Measurements from ENCODE around the gene EVPL.
A peak's percentile ranks its signal among the peaks of the same experiment; 100 is the strongest.

The EVPL gene

DNA sequence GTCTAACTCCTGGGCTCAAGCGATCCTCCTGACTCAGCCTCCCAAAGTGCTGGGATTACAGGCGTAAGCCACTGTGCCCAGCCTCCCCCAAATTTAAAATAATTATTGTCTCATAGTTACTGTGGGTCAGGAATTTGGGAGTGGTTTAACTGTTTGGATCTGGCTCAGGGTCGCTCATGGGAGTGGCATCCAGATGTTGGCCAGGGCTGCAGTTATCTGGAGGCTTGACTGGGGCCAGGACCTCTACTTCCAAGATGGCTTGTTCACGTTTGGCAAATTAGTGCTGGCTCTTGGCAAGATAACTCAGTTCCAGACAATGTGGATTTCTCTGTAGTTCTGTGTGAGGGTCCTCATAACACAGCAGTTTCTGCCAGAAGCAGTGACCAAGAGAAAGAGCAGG is 40.1 kb downstream of the EVPL start:
- Histone ChIP-seq H3K4me3 (ENCODE audit: control insufficient read depth in 1 of 7, extremely low read depth in 1 of 7, insufficient read depth in 4 of 7, low read depth in 2 of 7, low read length in 6 of 7) (no peak overlapping the region), H3K9me3 (ENCODE audit: control extremely low read depth in 1 of 5, control insufficient read depth in 4 of 5, insufficient read depth in 2 of 5, low read depth in 1 of 5, low read length in 4 of 5) (no peaks in the 10 kb centered on the region), H3K36me3 (ENCODE audit: control insufficient read depth in 4 of 4, insufficient read depth in 4 of 4, low read length in 3 of 4) (peaks cover 0 to 13% (median 4%) of the 10 kb centered on the region in 4 experiments), H3K27ac (ENCODE audit: insufficient read depth in 1 of 2, low read depth in 1 of 2, low read length in 2 of 2, poor library complexity in 1 of 2, severe bottlenecking in 2 of 2) (no peak overlapping the region), H3K27me3 (replicated peaks in 2 of 5; ENCODE audit: control insufficient read depth in 4 of 5, insufficient read depth in 5 of 5, low read length in 4 of 5) (no peaks in the 10 kb centered on the region), H3K4me1 (ENCODE audit: control extremely low read depth in 1 of 4, control insufficient read depth in 4 of 4, insufficient read depth in 4 of 4, low read length in 3 of 4) (peaks cover 0 to 6% (median 0%) of the 10 kb centered on the region in 4 experiments)
- ChIA-PET POLR2A (no interaction called here), CTCF (no interaction called here)
- DNase-seq, result no peak
- 83% methylated on average over 2 of the region's 4 CpGs for WGBS (ENCODE audit: insufficient coverage)

DNA sequence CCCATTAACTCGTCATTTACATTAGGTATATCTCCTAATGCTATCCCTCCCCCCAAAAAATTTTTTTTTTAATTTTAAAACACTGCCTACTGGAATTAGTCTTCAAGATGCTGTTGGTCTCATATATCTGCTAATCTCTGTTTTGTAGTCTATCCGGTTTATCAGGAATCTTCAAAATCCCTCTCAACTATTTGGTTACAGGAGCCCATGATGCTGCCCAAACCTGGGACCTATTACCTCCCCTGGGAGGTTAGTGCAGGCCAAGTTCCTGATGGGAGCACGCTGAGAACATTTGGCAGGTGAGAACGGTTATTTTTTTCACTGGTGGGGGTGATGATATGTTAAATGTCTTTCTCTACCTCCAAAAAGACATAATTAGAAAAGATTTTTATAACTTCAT is 41.1 kb downstream of the EVPL start:
- Histone ChIP-seq H3K27me3 (replicated peaks in 2 of 5; ENCODE audit: control insufficient read depth in 4 of 5, insufficient read depth in 5 of 5, low read length in 4 of 5) (no peaks in the 10 kb centered on the region), H3K4me1 (ENCODE audit: control extremely low read depth in 1 of 4, control insufficient read depth in 4 of 4, insufficient read depth in 4 of 4, low read length in 3 of 4) (peaks cover 0 to 7% (median 0%) of the 10 kb centered on the region in 4 experiments), H3K36me3 (ENCODE audit: control insufficient read depth in 4 of 4, insufficient read depth in 4 of 4, low read length in 3 of 4) (peaks cover 0 to 5% (median 1%) of the 10 kb centered on the region in 4 experiments), H3K9me3 (ENCODE audit: control extremely low read depth in 1 of 5, control insufficient read depth in 4 of 5, insufficient read depth in 2 of 5, low read depth in 1 of 5, low read length in 4 of 5) (no peaks in the 10 kb centered on the region), H3K27ac (ENCODE audit: insufficient read depth in 1 of 2, low read depth in 1 of 2, low read length in 2 of 2, poor library complexity in 1 of 2, severe bottlenecking in 2 of 2) (no peak overlapping the region), H3K4me3 (ENCODE audit: control insufficient read depth in 1 of 7, extremely low read depth in 1 of 7, insufficient read depth in 4 of 7, low read depth in 2 of 7, low read length in 6 of 7) (no peak overlapping the region)
- no peak for DNase-seq
- POLR2A ChIA-PET, result no interaction called here
- WGBS (ENCODE audit: insufficient coverage), result 100% methylated on average over 1 of the region's 4 CpGs
- CTCF ChIA-PET, result no interaction called here

DNA sequence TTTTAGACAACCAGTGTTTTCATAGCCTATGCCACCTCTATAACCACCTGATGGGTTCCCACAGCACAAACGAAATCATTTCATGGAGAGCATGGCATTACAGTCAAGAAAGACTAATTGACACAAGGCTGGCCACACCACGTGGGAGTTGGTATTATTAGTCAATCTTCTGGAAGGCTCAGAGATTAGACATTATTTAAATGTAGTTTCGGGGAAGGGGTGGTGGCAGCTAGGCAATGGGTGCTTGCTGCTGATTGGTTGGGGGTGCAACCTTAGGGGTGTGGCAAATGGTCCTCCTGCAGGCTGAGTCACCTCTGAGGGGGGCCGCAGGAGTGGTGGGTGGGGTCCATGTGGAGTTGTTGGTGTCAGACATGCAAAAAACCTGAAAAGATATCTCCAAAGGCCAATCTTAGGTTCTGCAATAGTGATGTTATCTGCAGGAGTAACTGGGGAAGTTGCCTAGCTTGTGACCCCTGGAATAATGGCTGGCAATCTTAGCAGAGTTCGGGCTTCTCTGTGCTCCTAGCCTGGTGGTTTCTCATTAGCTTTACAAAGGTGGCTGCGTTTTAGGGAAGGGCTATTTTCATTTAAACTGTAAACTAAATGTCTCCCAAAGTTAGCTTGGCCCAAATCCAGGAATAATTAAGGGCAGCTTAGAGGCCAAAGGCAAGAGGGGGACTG is 43.5 kb downstream of the EVPL start:
- POLR2A ChIA-PET, result interaction anchor here (0.6 kb wide), 1 partner anchor 964 kb away, joined by 3 read pairs; no protein-coding TSS in a partner anchor
- no peak overlapping the region for H3K4me3 ChIP-seq (ENCODE audit: control insufficient read depth in 1 of 7, extremely low read depth in 1 of 7, insufficient read depth in 4 of 7, low read depth in 2 of 7, low read length in 6 of 7)
- H3K9me3 ChIP-seq (ENCODE audit: control extremely low read depth in 1 of 5, control insufficient read depth in 4 of 5, insufficient read depth in 2 of 5, low read depth in 1 of 5, low read length in 4 of 5), result no peaks in the 10 kb centered on the region
- DNase-seq, result peak in 2 of 3 donors; percentile 35 to 45
- CTCF ChIA-PET, result interaction anchor here (1.1 to 1.7 kb wide), 4 partner anchors 15 to 51 kb away, joined by 3 to 11 read pairs (median 4); partner anchors contain the start of gene CDK3
- H3K27me3 ChIP-seq (replicated peaks in 2 of 5; ENCODE audit: control insufficient read depth in 4 of 5, insufficient read depth in 5 of 5, low read length in 4 of 5), result no peaks in the 10 kb centered on the region
- H3K27ac ChIP-seq (ENCODE audit: insufficient read depth in 1 of 2, low read depth in 1 of 2, low read length in 2 of 2, poor library complexity in 1 of 2, severe bottlenecking in 2 of 2), result no peak overlapping the region
- peaks cover 0 to 21% (median 13%) of the 10 kb centered on the region in 4 experiments for H3K4me1 ChIP-seq (ENCODE audit: control extremely low read depth in 1 of 4, control insufficient read depth in 4 of 4, insufficient read depth in 4 of 4, low read length in 3 of 4)
- WGBS (ENCODE audit: insufficient coverage), result 85% methylated on average over 4 of the region's 6 CpGs
- H3K36me3 ChIP-seq (ENCODE audit: control insufficient read depth in 4 of 4, insufficient read depth in 4 of 4, low read length in 3 of 4), result peaks cover 0 to 5% (median 1%) of the 10 kb centered on the region in 4 experiments

DNA sequence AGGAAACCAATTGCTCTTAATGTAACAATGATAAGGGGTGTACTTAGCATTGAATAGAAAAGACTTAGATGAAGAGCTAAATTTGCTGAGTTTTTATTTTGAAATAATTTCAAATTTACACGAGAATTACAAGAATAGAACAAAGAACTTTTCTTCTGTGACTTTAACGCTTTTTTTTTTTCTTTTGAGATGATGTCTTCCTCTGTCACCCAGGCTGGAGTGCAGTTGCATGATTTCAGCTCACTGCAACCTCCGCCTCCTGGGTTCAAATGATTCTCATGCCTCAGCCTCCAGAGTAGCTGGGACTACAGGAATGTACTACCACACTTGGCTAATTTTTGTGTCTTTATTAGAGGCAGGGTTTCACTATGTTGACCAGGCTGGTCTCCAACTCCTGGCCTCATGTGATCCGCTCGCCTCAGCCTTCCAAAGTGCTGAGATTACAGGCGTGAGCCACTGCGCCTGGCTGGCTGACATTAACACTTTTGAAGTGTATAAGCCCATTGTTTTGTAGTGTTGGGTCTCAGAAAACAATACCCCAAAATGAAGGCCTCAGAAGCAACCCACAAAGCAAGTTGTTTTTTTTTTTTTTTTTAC is 46.0 kb downstream of the EVPL start:
- CTCF ChIA-PET, result interaction anchor here (0.9 to 1.9 kb wide), 3 partner anchors 23 to 84 kb away, joined by 3 to 5 read pairs (median 4); no protein-coding TSS in a partner anchor
- Histone ChIP-seq H3K4me3 (ENCODE audit: control insufficient read depth in 1 of 7, extremely low read depth in 1 of 7, insufficient read depth in 4 of 7, low read depth in 2 of 7, low read length in 6 of 7) (no peak overlapping the region), H3K36me3 (ENCODE audit: control insufficient read depth in 4 of 4, insufficient read depth in 4 of 4, low read length in 3 of 4) (peaks cover 0 to 4% (median 0%) of the 10 kb centered on the region in 4 experiments), H3K9me3 (ENCODE audit: control extremely low read depth in 1 of 5, control insufficient read depth in 4 of 5, insufficient read depth in 2 of 5, low read depth in 1 of 5, low read length in 4 of 5) (no peaks in the 10 kb centered on the region), H3K27ac (ENCODE audit: insufficient read depth in 1 of 2, low read depth in 1 of 2, low read length in 2 of 2, poor library complexity in 1 of 2, severe bottlenecking in 2 of 2) (no peak overlapping the region), H3K4me1 (ENCODE audit: control extremely low read depth in 1 of 4, control insufficient read depth in 4 of 4, insufficient read depth in 4 of 4, low read length in 3 of 4) (peaks cover 10 to 32% (median 20%) of the 10 kb centered on the region in 4 experiments), H3K27me3 (replicated peaks in 2 of 5; ENCODE audit: control insufficient read depth in 4 of 5, insufficient read depth in 5 of 5, low read length in 4 of 5) (no peaks in the 10 kb centered on the region)
- WGBS (ENCODE audit: insufficient coverage), result 96% methylated on average over 5 of the region's 7 CpGs
- POLR2A ChIA-PET, result interaction anchor here (1.5 kb wide), 1 partner anchor 16 kb away, joined by 6 read pairs; no protein-coding TSS in a partner anchor
- DNase-seq, result no peak

DNA sequence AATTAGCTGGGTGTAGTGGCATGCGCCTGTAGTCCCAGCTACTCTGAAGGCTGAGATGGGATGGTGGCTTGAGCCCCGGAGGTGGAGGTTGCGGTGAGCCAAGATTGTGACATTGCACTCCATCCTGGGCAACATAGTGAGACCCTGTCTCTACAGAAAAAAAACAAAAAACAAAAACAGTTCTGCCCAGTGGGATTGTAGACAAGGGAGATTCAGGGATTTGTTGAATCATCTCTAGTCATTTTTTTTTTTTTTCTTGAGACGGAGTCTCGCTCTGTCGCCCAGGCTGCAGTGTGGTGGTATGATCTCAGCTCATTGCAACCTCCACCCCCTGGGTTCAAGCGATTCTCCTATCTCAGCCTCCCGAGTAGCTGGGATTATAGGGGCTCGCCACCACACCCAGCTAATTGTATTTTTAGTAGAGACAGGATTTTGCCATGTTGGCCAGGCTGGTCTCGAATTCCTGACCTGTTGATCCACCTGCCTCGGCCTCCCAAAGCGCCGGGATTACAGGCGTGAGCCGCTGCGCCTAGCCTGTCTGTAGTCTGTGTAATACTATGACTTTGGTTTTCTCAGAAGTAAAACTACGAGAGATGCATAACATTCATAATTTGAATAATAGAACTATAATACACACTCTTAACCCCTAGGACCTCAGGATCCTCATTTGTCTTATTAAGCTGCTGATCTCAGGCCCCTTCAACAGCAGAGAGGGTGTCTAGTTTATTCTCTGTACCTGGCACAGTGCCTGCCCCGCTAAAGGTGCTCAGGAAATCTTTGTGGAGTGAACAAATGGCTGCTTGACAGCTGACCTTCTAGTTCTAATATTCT is 46.7 kb downstream of the EVPL start:
- ChIA-PET POLR2A (interaction anchor here (1.5 kb wide), 1 partner anchor 17 kb away, joined by 6 read pairs; no protein-coding TSS in a partner anchor), CTCF (interaction anchor here (0.9 to 1.9 kb wide), 3 partner anchors 24 to 85 kb away, joined by 3 to 5 read pairs (median 4); no protein-coding TSS in a partner anchor)
- Histone ChIP-seq H3K36me3 (ENCODE audit: control insufficient read depth in 4 of 4, insufficient read depth in 4 of 4, low read length in 3 of 4) (peaks cover 0 to 6% (median 0%) of the 10 kb centered on the region in 4 experiments), H3K27me3 (replicated peaks in 2 of 5; ENCODE audit: control insufficient read depth in 4 of 5, insufficient read depth in 5 of 5, low read length in 4 of 5) (no peaks in the 10 kb centered on the region), H3K4me1 (ENCODE audit: control extremely low read depth in 1 of 4, control insufficient read depth in 4 of 4, insufficient read depth in 4 of 4, low read length in 3 of 4) (peaks cover 10 to 33% (median 21%) of the 10 kb centered on the region in 4 experiments), H3K27ac (ENCODE audit: insufficient read depth in 1 of 2, low read depth in 1 of 2, low read length in 2 of 2, poor library complexity in 1 of 2, severe bottlenecking in 2 of 2) (peak overlapping the region; percentile 98 to 99), H3K9me3 (ENCODE audit: control extremely low read depth in 1 of 5, control insufficient read depth in 4 of 5, insufficient read depth in 2 of 5, low read depth in 1 of 5, low read length in 4 of 5) (no peaks in the 10 kb centered on the region), H3K4me3 (ENCODE audit: control insufficient read depth in 1 of 7, extremely low read depth in 1 of 7, insufficient read depth in 4 of 7, low read depth in 2 of 7, low read length in 6 of 7) (peak overlapping the region; percentile 80 to 90 (median 86))
- 86% methylated on average over 7 of the region's 18 CpGs for WGBS (ENCODE audit: insufficient coverage)
- no peak for DNase-seq

DNA sequence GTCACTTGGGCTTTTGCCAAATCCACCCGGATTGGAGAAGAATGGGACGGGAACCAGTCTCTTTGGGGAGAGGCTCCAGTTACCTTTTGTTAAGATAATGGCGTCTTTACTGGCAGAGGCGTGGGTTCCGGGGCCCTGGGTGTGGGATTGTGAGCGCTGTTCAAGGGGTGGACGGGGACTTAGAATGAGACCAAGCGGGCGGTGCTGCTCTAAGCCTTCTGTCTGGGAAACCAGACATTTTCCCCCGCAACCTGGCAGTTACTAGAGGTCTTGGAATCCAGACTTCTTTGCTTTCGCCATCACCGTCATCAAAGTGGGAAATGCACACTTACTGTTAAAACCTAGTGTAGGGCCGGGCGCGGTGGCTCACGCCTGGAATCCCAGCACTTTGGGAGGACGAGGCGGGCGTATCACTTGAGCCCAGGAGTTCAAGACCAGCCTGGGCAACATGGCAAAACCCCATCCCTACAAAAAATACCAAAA is 47.4 kb downstream of the EVPL start:
- peaks cover 10 to 33% (median 21%) of the 10 kb centered on the region in 4 experiments for H3K4me1 ChIP-seq (ENCODE audit: control extremely low read depth in 1 of 4, control insufficient read depth in 4 of 4, insufficient read depth in 4 of 4, low read length in 3 of 4)

More for the DNA sequence above, 47.4 kb downstream of the EVPL start:
- no peak for DNase-seq
- 0% methylated on average over 16 of the region's 19 CpGs for WGBS (ENCODE audit: insufficient coverage)
- Histone ChIP-seq H3K9me3 (ENCODE audit: control extremely low read depth in 1 of 5, control insufficient read depth in 4 of 5, insufficient read depth in 2 of 5, low read depth in 1 of 5, low read length in 4 of 5) (no peaks in the 10 kb centered on the region), H3K4me3 (ENCODE audit: control insufficient read depth in 1 of 7, extremely low read depth in 1 of 7, insufficient read depth in 4 of 7, low read depth in 2 of 7, low read length in 6 of 7) (peak overlapping the region; percentile 80 to 90 (median 86)), H3K36me3 (ENCODE audit: control insufficient read depth in 4 of 4, insufficient read depth in 4 of 4, low read length in 3 of 4) (peaks cover 0 to 5% (median 0%) of the 10 kb centered on the region in 4 experiments), H3K27ac (ENCODE audit: insufficient read depth in 1 of 2, low read depth in 1 of 2, low read length in 2 of 2, poor library complexity in 1 of 2, severe bottlenecking in 2 of 2) (peak overlapping the region; percentile 98 to 99), H3K27me3 (replicated peaks in 2 of 5; ENCODE audit: control insufficient read depth in 4 of 5, insufficient read depth in 5 of 5, low read length in 4 of 5) (no peaks in the 10 kb centered on the region)
- CTCF ChIA-PET, result interaction anchor here (1.3 to 1.9 kb wide), 2 partner anchors 24 to 27 kb away, joined by 4 to 5 read pairs; no protein-coding TSS in a partner anchor
- POLR2A ChIA-PET, result interaction anchor here (1.5 kb wide), 1 partner anchor 17 kb away, joined by 6 read pairs; no protein-coding TSS in a partner anchor
